Left renal pelvis (tissue), 4 donors: ENCODE measurements around the gene ZNRF3. TPM values are rescaled to one million over a fixed set of nuclear protein-coding genes. Genes with fewer than 3 reads are reported as not detected.
"Not testable (repeated sequence)": the region's sequence is repeated elsewhere in the genome, so short reads cannot be mapped to it uniquely, and the experiment has no call there.

Source experiments
- DNase-seq, 4 donors: peaks; one replicate each; pipeline ENCODE4 v3.0.0-alpha.2; 2013; ENCODE audit warnings: low read depth in 4 of 4, low spot score in 3 of 4
- polyA plus RNA-seq, 4 donors: library from polyadenylated mRNA; unstranded; fragments of 120-200 nt; gene quantifications; one replicate each; pipeline ENCODE4 v1.2.1, GENCODE V29; 2013; ENCODE audit not compliant: insufficient read length in 4 of 4

Gene ZNRF3
- polyA plus RNA-seq, 4 donors: 9.6 to 30.3 (median 29.2) TPM

- no peak for DNase-seq
Observed at GRCh38 chr22:29078869-29079207, 195.5 kb downstream of the ZNRF3 start.

GRCh38 chr22:29079218-29079901, 196.0 kb downstream of the ZNRF3 start:
- DNase-seq: no peak

GRCh38 chr22:29080106-29080975, 197.0 kb downstream of the ZNRF3 start:
- DNase-seq: no peak

GRCh38 chr22:29081517-29082236, 198.3 kb downstream of the ZNRF3 start:
- DNase-seq: no peak

- DNase-seq: no peak
Observed at GRCh38 chr22:29082826-29083545, 199.6 kb downstream of the ZNRF3 start.

GRCh38 chr22:29083576-29083932, 200.2 kb downstream of the ZNRF3 start:
- not testable (repeated sequence) for DNase-seq

GRCh38 chr22:29083933-29084591, 200.7 kb downstream of the ZNRF3 start:
- no peak for DNase-seq

- no peak for DNase-seq
Observed at GRCh38 chr22:29087012-29087411, 203.6 kb downstream of the ZNRF3 start.

- no peak for DNase-seq
Observed at GRCh38 chr22:29088809-29089208, 205.4 kb downstream of the ZNRF3 start.

- DNase-seq: no peak
Observed at GRCh38 chr22:29089507-29089906, 206.1 kb downstream of the ZNRF3 start.

GRCh38 chr22:29090039-29090438, 206.7 kb downstream of the ZNRF3 start:
- no peak for DNase-seq

- no peak for DNase-seq
Observed at GRCh38 chr22:29092243-29092642, 208.9 kb downstream of the ZNRF3 start.

GRCh38 chr22:29093030-29093429, 209.7 kb downstream of the ZNRF3 start:
- DNase-seq: no peak

- DNase-seq: peak in 1 of 4 donors; percentile 57
Observed at GRCh38 chr22:29093501-29094300, 210.3 kb downstream of the ZNRF3 start.

GRCh38 chr22:29095459-29095858, 212.1 kb downstream of the ZNRF3 start:
- no peak for DNase-seq

GRCh38 chr22:29096736-29097669, 213.6 kb downstream of the ZNRF3 start:
- no peak for DNase-seq

- DNase-seq: no peak
Observed at GRCh38 chr22:29098296-29098695, 214.9 kb downstream of the ZNRF3 start.

- DNase-seq: no peak
Observed at GRCh38 chr22:29102300-29102699, 218.9 kb downstream of the ZNRF3 start.
